Amygdala (tissue), 56 donors: Measurements from ENCODE around the gene MATCAP1.

Source experiments
- DNase-seq, 56 donors: peaks; one replicate each; lab custom pipeline; 2025; lab: John Stamatoyannopoulos, UW

The MATCAP1 gene

DNA sequence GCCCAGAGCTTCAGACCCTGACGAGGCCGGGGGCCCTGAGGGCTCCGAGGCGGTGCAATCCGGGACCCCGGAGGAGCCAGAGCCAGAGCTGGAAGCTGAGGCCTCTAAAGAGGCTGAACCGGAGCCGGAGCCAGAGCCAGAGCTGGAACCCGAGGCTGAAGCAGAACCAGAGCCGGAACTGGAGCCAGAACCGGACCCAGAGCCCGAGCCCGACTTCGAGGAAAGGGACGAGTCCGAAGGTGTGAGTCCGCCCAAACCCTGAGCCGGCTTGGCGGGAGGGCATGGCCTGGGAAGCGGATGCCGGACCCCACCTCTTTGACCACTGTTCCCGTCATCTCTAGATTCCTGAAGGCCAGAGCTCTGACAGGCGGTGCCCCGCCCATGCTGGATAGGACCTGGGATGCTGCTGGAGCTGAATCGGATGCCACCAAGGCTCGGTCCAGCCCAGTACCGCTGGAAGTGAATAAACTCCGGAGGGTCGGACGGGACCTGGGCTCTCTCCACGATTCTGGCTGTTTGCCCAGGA lies 9.0 kb downstream of the MATCAP1 start:
- no peak for DNase-seq

GRCh38 chr16:67173808-67174705 lies 9.7 kb downstream of the MATCAP1 start:
- peak in 54 of 56 donors; percentile 20 to 92 (median 66) for DNase-seq

GRCh38 chr16:67173323-67173722 lies 10.4 kb downstream of the MATCAP1 start:
- no peak for DNase-seq

DNA sequence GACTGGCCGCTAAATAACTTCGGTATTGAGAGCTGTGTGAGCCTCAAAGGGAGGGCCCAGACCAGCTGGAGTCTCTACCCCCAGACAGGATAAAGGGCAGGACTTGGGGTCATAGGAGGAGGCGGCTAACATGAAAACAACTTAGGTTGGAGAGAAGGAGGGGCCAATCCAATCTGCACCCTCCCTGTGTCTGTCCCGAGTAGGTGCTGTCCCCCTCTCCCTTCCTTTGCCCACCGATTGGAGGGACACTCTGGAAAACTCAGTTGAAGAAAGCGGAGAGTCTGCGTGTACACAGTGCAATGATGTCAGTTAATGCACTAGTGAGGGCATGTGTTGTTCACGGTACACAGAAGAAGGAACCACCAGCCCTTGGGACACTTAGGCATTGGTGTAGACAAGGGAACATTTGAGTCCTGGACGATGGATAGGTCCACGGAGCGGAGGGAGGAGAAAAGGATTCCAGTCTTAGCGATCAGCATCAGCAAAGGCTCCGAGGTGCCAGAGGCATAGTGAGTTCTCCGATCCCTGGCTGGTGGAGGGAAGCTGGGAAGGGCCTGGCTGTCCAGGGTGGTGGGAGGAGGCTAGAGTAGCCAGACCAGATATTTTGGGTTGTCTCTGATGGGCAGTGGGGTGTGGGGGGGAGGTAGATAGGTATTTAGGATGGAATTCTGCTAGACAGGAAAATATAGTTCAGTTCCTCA lies 12.7 kb downstream of the MATCAP1 start:
- DNase-seq = no peak

GRCh38 chr16:67170168-67170948 lies 13.4 kb downstream of the MATCAP1 start, which contains the start of gene NOL3:
Gene NOL3 (plus strand): TSS chr16:67170538.
- peak in 41 of 56 donors; percentile 23 to 79 (median 61) for DNase-seq

GRCh38 chr16:67169642-67170167 lies 14.1 kb downstream of the MATCAP1 start:
- DNase-seq = peak in 14 of 56 donors; percentile 11 to 58 (median 26)

GRCh38 chr16:67169011-67169451 lies 14.7 kb downstream of the MATCAP1 start:
- DNase-seq = no peak

- no peak for DNase-seq
These were observed 16.2 kb downstream of the MATCAP1 start for GRCh38 chr16:67167588-67167987.

GRCh38 chr16:67166598-67167168 lies 17.1 kb downstream of the MATCAP1 start:
- DNase-seq = no peak

- DNase-seq = no peak
These were observed 17.6 kb downstream of the MATCAP1 start for GRCh38 chr16:67166110-67166547.

GRCh38 chr16:67165121-67166078 lies 18.4 kb downstream of the MATCAP1 start:
- DNase-seq = peak in 2 of 56 donors; percentile 26 to 37

GRCh38 chr16:67164599-67165061 lies 19.1 kb downstream of the MATCAP1 start, which contains the start of gene HSF4:
Gene HSF4 (plus strand): TSS chr16:67164745. CDS start chr16:67164812, 67 bp downstream.
- DNase-seq = peak in 34 of 56 donors; percentile 13 to 77 (median 50)

DNA sequence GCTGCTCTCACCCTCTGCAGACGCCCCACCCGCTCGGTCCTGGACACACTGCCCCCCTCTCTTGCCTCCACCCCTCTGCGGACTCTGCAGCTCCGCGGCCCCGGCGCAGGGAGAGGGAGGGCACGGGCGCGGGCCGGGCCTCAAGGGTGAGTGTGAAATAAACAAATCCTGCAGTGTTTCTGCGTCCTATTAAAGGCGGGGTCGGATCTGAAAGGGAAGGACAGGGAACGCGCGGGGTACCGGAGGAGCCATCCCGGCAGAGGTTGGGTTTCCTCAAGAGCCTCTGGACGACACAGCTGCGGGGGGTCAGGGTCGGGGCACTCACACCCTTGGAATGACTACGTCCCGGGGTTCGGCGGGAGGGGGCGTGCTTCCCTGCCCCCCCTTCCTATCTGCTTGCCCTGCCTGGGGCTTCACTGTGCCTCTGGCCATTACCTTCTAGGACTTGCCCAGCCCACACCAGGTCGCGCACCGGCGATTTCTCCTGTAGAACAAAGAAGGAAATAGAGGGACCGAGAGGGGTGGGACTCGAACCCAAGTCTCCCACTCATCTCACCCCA lies 19.7 kb downstream of the MATCAP1 start:
- peak in 11 of 56 donors; percentile 50 to 75 (median 60) for DNase-seq

DNA sequence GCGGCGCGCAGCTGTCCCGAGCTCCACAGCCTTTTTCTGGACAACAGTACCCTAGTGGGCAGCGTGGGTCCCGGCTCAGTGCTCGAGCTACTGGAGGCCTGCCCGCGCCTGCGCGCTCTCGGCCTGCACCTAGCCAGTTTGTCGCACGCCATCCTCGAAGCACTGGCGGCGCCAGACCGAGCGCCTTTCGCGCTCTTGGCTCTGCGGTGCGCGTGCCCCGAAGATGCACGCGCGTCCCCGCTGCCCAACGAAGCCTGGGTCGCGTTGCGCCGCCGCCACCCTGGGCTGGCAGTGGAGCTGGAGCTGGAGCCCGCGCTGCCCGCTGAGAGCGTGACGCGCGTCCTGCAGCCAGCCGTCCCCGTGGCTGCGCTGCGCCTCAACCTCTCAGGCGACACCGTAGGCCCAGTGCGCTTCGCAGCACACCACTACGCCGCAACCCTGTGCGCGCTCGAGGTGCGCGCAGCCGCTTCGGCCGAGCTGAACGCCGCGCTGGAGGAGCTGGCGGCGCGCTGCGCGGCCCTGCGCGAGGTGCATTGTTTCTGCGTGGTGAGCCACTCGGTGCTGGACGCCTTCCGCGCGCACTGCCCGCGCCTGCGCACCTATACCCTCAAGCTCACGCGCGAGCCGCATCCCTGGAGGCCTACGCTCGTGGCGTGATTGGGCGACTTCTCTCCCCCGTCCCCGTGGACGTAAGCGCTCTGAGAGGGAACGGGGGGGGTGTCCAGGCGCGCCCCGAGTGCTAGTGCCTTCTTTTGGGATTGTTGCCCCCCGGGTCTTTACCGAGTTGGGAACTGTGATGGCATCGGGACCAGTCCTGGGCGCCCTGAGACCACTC lies 20.4 kb downstream of the MATCAP1 start:
- DNase-seq = peak in 52 of 56 donors; percentile 14 to 90 (median 72)

GRCh38 chr16:67162506-67163163 lies 21.1 kb downstream of the MATCAP1 start:
- no peak for DNase-seq

GRCh38 chr16:67161595-67162058 lies 22.1 kb downstream of the MATCAP1 start:
- no peak for DNase-seq
